ENCODE measurements around the gene MRPL28.

- TF ChIP-seq YY1 (IDR thresholded peaks at IDR 0.05) (no peak), HNF4G (IDR thresholded peaks at IDR 0.05) (no peak), MAX (IDR thresholded peaks at IDR 0.05) (no peak)
Observed at GRCh38 chr16:321532-321931, 48.8 kb downstream of the MRPL28 start.

Measured in liver (tissue), 2 donors.